Activated CD4-positive, alpha-beta memory T cell treated with anti-CD3 and anti-CD28 coated beads, Interleukin-2, amount 10 ng/mL, durations not matched to agents 7 days and 5 days (primary cell): Measurements from ENCODE around the gene HIVEP3. TPM values are rescaled to one million over a fixed set of nuclear protein-coding genes. Genes with fewer than 3 reads are reported as not detected.
A peak's percentile ranks its signal among the peaks of the same experiment; 100 is the strongest.
"Not testable (repeated sequence)": the region's sequence is repeated elsewhere in the genome, so short reads cannot be mapped to it uniquely, and the experiment has no call there.

Source experiments
- CTCF ChIA-PET: fragments of 350-600 bp; sonication (Branson Sonifier 250); formaldehyde crosslinking; loops from one replicate; lab custom pipeline; 2021; ENCODE audit warnings: antibody characterized with exemption, inconsistent platforms; lab: Charles Lee
- POLR2A ChIA-PET: fragments of 350-600 bp; sonication (Branson Sonifier 250); formaldehyde crosslinking; loops from one replicate; lab custom pipeline; 2021; ENCODE audit warnings: antibody characterized with exemption; lab: Charles Lee
- DNase-seq: peaks from one replicate; pipeline ENCODE4 v3.0.0-alpha.2; 2020
- H3K27ac Mint-ChIP-seq: one replicate; pipeline ENCODE4 v1.8.0; 2021; ENCODE audit warnings: mild to moderate bottlenecking, mixed read lengths
- H3K27me3 Mint-ChIP-seq: one replicate; pipeline ENCODE4 v1.8.0; 2021; ENCODE audit warnings: mixed read lengths
- H3K36me3 Mint-ChIP-seq: one replicate; pipeline ENCODE4 v1.8.0; 2021; ENCODE audit warnings: low read depth, mixed read lengths
- H3K4me1 Mint-ChIP-seq: one replicate; pipeline ENCODE4 v1.8.0; 2021; ENCODE audit warnings: mixed read lengths
- H3K4me3 Mint-ChIP-seq: one replicate; pipeline ENCODE4 v1.8.0; 2021; ENCODE audit warnings: mild to moderate bottlenecking, mixed read lengths
- H3K9me3 Mint-ChIP-seq: one replicate; pipeline ENCODE4 v1.8.0; 2021; ENCODE audit warnings: mixed read lengths
- total RNA-seq, 2 experiments: library from RNA; stranded (reverse); gene quantifications; one replicate each; pipeline ENCODE4 v1.2.3, GENCODE V29; 2021

HIVEP3 gene
- total RNA-seq, 2 experiments from 2014 or later = 27.8 to 28.8 TPM

GRCh38 chr1:41696381-41696780, 222.3 kb downstream of the HIVEP3 start:
- H3K27me3 Mint-ChIP-seq = no peaks in the 10 kb centered on the region
- H3K4me1 Mint-ChIP-seq = peaks cover 12% of the 10 kb centered on the region
- H3K4me3 Mint-ChIP-seq = no peak overlapping the region
- peaks cover 6% of the 10 kb centered on the region for H3K36me3 Mint-ChIP-seq
- ChIA-PET POLR2A (interaction anchor here (1.0 kb wide), 1 partner anchor 17 kb away, joined by 3 read pairs; no protein-coding TSS in a partner anchor), CTCF (no interaction called here)
- no peak for DNase-seq
- no peak overlapping the region for H3K27ac Mint-ChIP-seq
- H3K9me3 Mint-ChIP-seq = no peaks in the 10 kb centered on the region

GRCh38 chr1:41695118-41695745, 223.5 kb downstream of the HIVEP3 start:
- H3K4me1 Mint-ChIP-seq = peaks cover 19% of the 10 kb centered on the region
- no peak overlapping the region for H3K4me3 Mint-ChIP-seq
- no peaks in the 10 kb centered on the region for H3K27me3 Mint-ChIP-seq
- no peaks in the 10 kb centered on the region for H3K9me3 Mint-ChIP-seq
- H3K27ac Mint-ChIP-seq = no peak overlapping the region
- POLR2A ChIA-PET = interaction anchor here (0.6 to 0.9 kb wide), 3 partner anchors 11 to 47 kb away, joined by 3 read pairs; no protein-coding TSS in a partner anchor
- CTCF ChIA-PET = no interaction called here
- peaks cover 6% of the 10 kb centered on the region for H3K36me3 Mint-ChIP-seq
- no peak for DNase-seq

GRCh38 chr1:41691966-41692365, 226.8 kb downstream of the HIVEP3 start:
- H3K4me3 Mint-ChIP-seq, DNase-seq, H3K27ac Mint-ChIP-seq, H3K9me3 Mint-ChIP-seq, H3K36me3 Mint-ChIP-seq, H3K27me3 Mint-ChIP-seq: not testable (repeated sequence)
- CTCF ChIA-PET = interaction anchor here (1.1 kb wide), 1 partner anchor 9 kb away, joined by 3 read pairs; no protein-coding TSS in a partner anchor
- peaks cover 41% of the 10 kb centered on the region for H3K4me1 Mint-ChIP-seq
- POLR2A ChIA-PET = interaction anchor here (1.2 kb wide), 1 partner anchor 11 kb away, joined by 4 read pairs; no protein-coding TSS in a partner anchor

- H3K9me3 Mint-ChIP-seq = no peaks in the 10 kb centered on the region
These were observed 227.3 kb downstream of the HIVEP3 start for GRCh38 chr1:41691424-41691823.

GRCh38 chr1:41690331-41690730, 228.4 kb downstream of the HIVEP3 start:
- no peak overlapping the region for H3K4me3 Mint-ChIP-seq
- no peak for DNase-seq
- no peaks in the 10 kb centered on the region for H3K27me3 Mint-ChIP-seq
- POLR2A ChIA-PET = no interaction called here
- peaks cover 55% of the 10 kb centered on the region for H3K4me1 Mint-ChIP-seq
- no peaks in the 10 kb centered on the region for H3K9me3 Mint-ChIP-seq
- H3K36me3 Mint-ChIP-seq = peaks cover 11% of the 10 kb centered on the region
- CTCF ChIA-PET = interaction anchor here (1.1 kb wide), 1 partner anchor 17 kb away, joined by 4 read pairs; no protein-coding TSS in a partner anchor
- no peak overlapping the region for H3K27ac Mint-ChIP-seq

More at GRCh38 chr1:41691424-41691823, 227.3 kb downstream of the HIVEP3 start:
- Mint-ChIP-seq H3K27ac (no peak overlapping the region), H3K27me3 (no peaks in the 10 kb centered on the region), H3K4me3 (no peak overlapping the region), H3K36me3 (peaks cover 9% of the 10 kb centered on the region), H3K4me1 (peaks cover 46% of the 10 kb centered on the region)
- DNase-seq = no peak
- POLR2A ChIA-PET = no interaction called here
- CTCF ChIA-PET = no interaction called here

GRCh38 chr1:41689558-41689981, 229.2 kb downstream of the HIVEP3 start:
- DNase-seq = no peak
- ChIA-PET POLR2A (interaction anchor here (0.8 kb wide), 1 partner anchor 101 kb away, joined by 3 read pairs; no protein-coding TSS in a partner anchor), CTCF (no interaction called here)
- Mint-ChIP-seq H3K36me3 (peaks cover 11% of the 10 kb centered on the region), H3K9me3 (no peaks in the 10 kb centered on the region), H3K27me3 (no peaks in the 10 kb centered on the region), H3K4me3 (no peak overlapping the region), H3K27ac (no peak overlapping the region), H3K4me1 (peaks cover 63% of the 10 kb centered on the region)

GRCh38 chr1:41689139-41689538, 229.6 kb downstream of the HIVEP3 start:
- H3K4me1 Mint-ChIP-seq = peaks cover 67% of the 10 kb centered on the region
- CTCF ChIA-PET = no interaction called here
- POLR2A ChIA-PET = interaction anchor here (0.8 kb wide), 1 partner anchor 102 kb away, joined by 3 read pairs; no protein-coding TSS in a partner anchor

GRCh38 chr1:41687007-41687406, 231.7 kb downstream of the HIVEP3 start:
- Mint-ChIP-seq H3K27ac (peak overlapping the region; percentile 17), H3K36me3 (peaks cover 11% of the 10 kb centered on the region), H3K4me1 (peaks cover 88% of the 10 kb centered on the region), H3K4me3 (no peak overlapping the region), H3K9me3 (no peaks in the 10 kb centered on the region), H3K27me3 (no peaks in the 10 kb centered on the region)
- no peak for DNase-seq
- CTCF ChIA-PET = interaction anchor here (1.6 kb wide), 1 partner anchor 105 kb away, joined by 3 read pairs; no protein-coding TSS in a partner anchor
- POLR2A ChIA-PET = interaction anchor here (0.7 to 1.5 kb wide), 2 partner anchors 13 to 104 kb away, joined by 3 to 4 read pairs; no protein-coding TSS in a partner anchor

More at GRCh38 chr1:41689139-41689538, 229.6 kb downstream of the HIVEP3 start:
- Mint-ChIP-seq H3K27ac (no peak overlapping the region), H3K4me3 (no peak overlapping the region), H3K36me3 (peaks cover 11% of the 10 kb centered on the region), H3K27me3 (no peaks in the 10 kb centered on the region), H3K9me3 (no peaks in the 10 kb centered on the region)
- no peak for DNase-seq

GRCh38 chr1:41683681-41684500, 234.8 kb downstream of the HIVEP3 start:
- Mint-ChIP-seq H3K36me3 (peaks cover 11% of the 10 kb centered on the region), H3K27me3 (no peaks in the 10 kb centered on the region), H3K4me1 (peaks cover 98% of the 10 kb centered on the region), H3K4me3 (peak overlapping the region; percentile 11), H3K27ac (peak overlapping the region; percentile 87), H3K9me3 (no peaks in the 10 kb centered on the region)
- peak; percentile 71 for DNase-seq
- POLR2A ChIA-PET = interaction anchor here (0.8 to 5.3 kb wide), 12 partner anchors 11 to 235 kb away, joined by 3 to 88 read pairs (median 9); partner anchors contain the start of gene HIVEP3
- CTCF ChIA-PET = interaction anchor here (1.2 to 4.9 kb wide), 3 partner anchors 8 to 17 kb away, joined by 3 to 41 read pairs (median 6); no protein-coding TSS in a partner anchor

GRCh38 chr1:41682845-41683625, 235.7 kb downstream of the HIVEP3 start:
- CTCF ChIA-PET = interaction anchor here (0.8 to 4.9 kb wide), 5 partner anchors 9 to 18 kb away, joined by 3 to 41 read pairs (median 3); no protein-coding TSS in a partner anchor
- Mint-ChIP-seq H3K36me3 (peaks cover 5% of the 10 kb centered on the region), H3K4me3 (peak overlapping the region; percentile 15), H3K27ac (peak overlapping the region; percentile 87), H3K9me3 (no peaks in the 10 kb centered on the region), H3K4me1 (peaks cover 98% of the 10 kb centered on the region), H3K27me3 (no peaks in the 10 kb centered on the region)
- POLR2A ChIA-PET = interaction anchor here (0.8 to 5.3 kb wide), 11 partner anchors 10 to 236 kb away, joined by 3 to 88 read pairs (median 13); partner anchors contain the start of gene HIVEP3
- DNase-seq = no peak

- ChIA-PET CTCF (interaction anchor here (1.0 to 4.9 kb wide), 3 partner anchors 9 to 39 kb away, joined by 3 to 41 read pairs (median 3); no protein-coding TSS in a partner anchor), POLR2A (interaction anchor here (1.4 to 5.3 kb wide), 7 partner anchors 9 to 69 kb away, joined by 3 to 88 read pairs (median 15); no protein-coding TSS in a partner anchor)
- Mint-ChIP-seq H3K4me3 (no peak overlapping the region), H3K27ac (peak overlapping the region; percentile 87), H3K9me3 (no peaks in the 10 kb centered on the region), H3K27me3 (no peaks in the 10 kb centered on the region), H3K4me1 (peaks cover 98% of the 10 kb centered on the region), H3K36me3 (peaks cover 4% of the 10 kb centered on the region)
- no peak for DNase-seq
These were observed 236.6 kb downstream of the HIVEP3 start for GRCh38 chr1:41682149-41682548.
